Ascending aorta (tissue), 2 donors: ENCODE measurements around the gene AARS2. TPM values are rescaled to one million over a fixed set of nuclear protein-coding genes. Genes with fewer than 3 reads are reported as not detected.

Experiments used
- DNase-seq, 2 donors: peaks; one replicate each; pipeline ENCODE4 v3.0.0-alpha.2; 2019; ENCODE audit warnings: low spot score in 2 of 2
- H3K27ac ChIP-seq, 2 donors: fragments of 200-600 bp; sonication (generic); one replicate each; pipeline ENCODE4 v1.5.1; 2016 to 2017; ENCODE audit warnings: mild to moderate bottlenecking in 1 of 2
- H3K27me3 ChIP-seq: fragments of 200-600 bp; sonication (generic); one replicate; pipeline ENCODE4 v1.5.1; 2017
- H3K36me3 ChIP-seq, 2 donors: fragments of 200-600 bp; sonication (generic); one replicate each; pipeline ENCODE4 v1.5.1; 2016
- H3K4me1 ChIP-seq, 2 donors: fragments of 200-600 bp; sonication (generic); one replicate each; pipeline ENCODE4 v1.5.1; 2016 to 2017; ENCODE audit warnings: mild to moderate bottlenecking in 1 of 2
- H3K4me3 ChIP-seq, 2 donors: fragments of 200-600 bp; sonication (generic); one replicate each; pipeline ENCODE4 v1.5.1; 2016 to 2017; ENCODE audit warnings: mild to moderate bottlenecking in 1 of 2
- H3K9me3 ChIP-seq, 2 donors: fragments of 200-600 bp; sonication (generic); one replicate each; pipeline ENCODE4 v1.5.1; 2016
- intact Hi-C: fragments of 100-400 bp; cut with DNase I; formaldehyde crosslinking; loops from one replicate; pipeline ENCODE4 v1.15.1; 2023
- total RNA-seq: library from RNA; depleted of rRNA; stranded (reverse); fragments of >200 nt; gene quantifications from one replicate; pipeline ENCODE4 v1.1.0, GENCODE V29; 2016
- TF ChIP-seq, protein P1 (sequence below), 3 experiments: fragments of 200-600 bp in 2 of 3; fragments of 450-650 bp in 1 of 3; sonication (generic) in 2 of 3; IDR thresholded peaks; one replicate each; pipeline ENCODE4 v1.5.1; 2016 to 2019; ENCODE audit warnings: antibody characterized with exemption in 3 of 3, mild to moderate bottlenecking in 1 of 3, moderate library complexity in 1 of 3

Gene AARS2
- total RNA-seq, 1 donor from 2014 or later, result 4.5 TPM

- Histone ChIP-seq H3K27me3 (peaks cover 2% of the 10 kb centered on the region), H3K4me1 (peaks cover 15 to 29% of the 10 kb centered on the region in 2 donors), H3K36me3 (peaks cover 0 to under 1% of the 10 kb centered on the region in 2 donors), H3K9me3 (no peaks in the 10 kb centered on the region), H3K4me3 (peak within 1 kb of the TSS; percentile 69 to 73), H3K27ac (peak within 1 kb of the TSS; percentile 72 to 77)
- intact Hi-C loops, result loop anchor here (1.0 to 5.0 kb wide), 5 partner anchors 28 to 192 kb away; partner anchors contain the start of genes AARS2, CDC5L, MRPL14 and TMEM63B
- TF ChIP-seq, protein P1, sequence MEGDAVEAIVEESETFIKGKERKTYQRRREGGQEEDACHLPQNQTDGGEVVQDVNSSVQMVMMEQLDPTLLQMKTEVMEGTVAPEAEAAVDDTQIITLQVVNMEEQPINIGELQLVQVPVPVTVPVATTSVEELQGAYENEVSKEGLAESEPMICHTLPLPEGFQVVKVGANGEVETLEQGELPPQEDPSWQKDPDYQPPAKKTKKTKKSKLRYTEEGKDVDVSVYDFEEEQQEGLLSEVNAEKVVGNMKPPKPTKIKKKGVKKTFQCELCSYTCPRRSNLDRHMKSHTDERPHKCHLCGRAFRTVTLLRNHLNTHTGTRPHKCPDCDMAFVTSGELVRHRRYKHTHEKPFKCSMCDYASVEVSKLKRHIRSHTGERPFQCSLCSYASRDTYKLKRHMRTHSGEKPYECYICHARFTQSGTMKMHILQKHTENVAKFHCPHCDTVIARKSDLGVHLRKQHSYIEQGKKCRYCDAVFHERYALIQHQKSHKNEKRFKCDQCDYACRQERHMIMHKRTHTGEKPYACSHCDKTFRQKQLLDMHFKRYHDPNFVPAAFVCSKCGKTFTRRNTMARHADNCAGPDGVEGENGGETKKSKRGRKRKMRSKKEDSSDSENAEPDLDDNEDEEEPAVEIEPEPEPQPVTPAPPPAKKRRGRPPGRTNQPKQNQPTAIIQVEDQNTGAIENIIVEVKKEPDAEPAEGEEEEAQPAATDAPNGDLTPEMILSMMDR (IDR thresholded peaks at IDR 0.05), result peak in 1 of 3 experiments; percentile 26
- peak; percentile 88 to 98 for DNase-seq
These were observed 48.0 kb downstream of the AARS2 start, which contains the start of gene NFKBIE for GRCh38 chr6:44265007-44265721. TSS of gene NFKBIE (minus strand) at chr6:44265551. CDS start at chr6:44265346, 205 bp downstream.

GRCh38 chr6:44264154-44265006, 48.8 kb downstream of the AARS2 start:
- Histone ChIP-seq H3K36me3 (peaks cover 0 to 3% of the 10 kb centered on the region in 2 donors), H3K4me3 (peak overlapping the region; percentile 69 to 73), H3K27me3 (no peaks in the 10 kb centered on the region), H3K9me3 (no peaks in the 10 kb centered on the region), H3K4me1 (peaks cover 15 to 29% of the 10 kb centered on the region in 2 donors), H3K27ac (peak overlapping the region; percentile 72 to 77)
- peak in 1 of 2 donors; percentile 72 for DNase-seq
- TF ChIP-seq, protein P1 (IDR thresholded peaks at IDR 0.05), result no peak
- intact Hi-C loops, result loop anchor here (1.0 to 5.0 kb wide), 5 partner anchors 27 to 193 kb away; partner anchors contain the start of genes AARS2, CDC5L, MRPL14 and TMEM63B

GRCh38 chr6:44263354-44264100, 49.6 kb downstream of the AARS2 start:
- no peak for DNase-seq
- Histone ChIP-seq H3K4me3 (peak overlapping the region; percentile 69 to 73), H3K36me3 (peaks cover 0 to 3% of the 10 kb centered on the region in 2 donors), H3K27me3 (no peaks in the 10 kb centered on the region), H3K27ac (no peak overlapping the region), H3K4me1 (peaks cover 15 to 29% of the 10 kb centered on the region in 2 donors), H3K9me3 (no peaks in the 10 kb centered on the region)
- TF ChIP-seq, protein P1 (IDR thresholded peaks at IDR 0.05), result no peak
- intact Hi-C loops, result no loop called here

DNA sequence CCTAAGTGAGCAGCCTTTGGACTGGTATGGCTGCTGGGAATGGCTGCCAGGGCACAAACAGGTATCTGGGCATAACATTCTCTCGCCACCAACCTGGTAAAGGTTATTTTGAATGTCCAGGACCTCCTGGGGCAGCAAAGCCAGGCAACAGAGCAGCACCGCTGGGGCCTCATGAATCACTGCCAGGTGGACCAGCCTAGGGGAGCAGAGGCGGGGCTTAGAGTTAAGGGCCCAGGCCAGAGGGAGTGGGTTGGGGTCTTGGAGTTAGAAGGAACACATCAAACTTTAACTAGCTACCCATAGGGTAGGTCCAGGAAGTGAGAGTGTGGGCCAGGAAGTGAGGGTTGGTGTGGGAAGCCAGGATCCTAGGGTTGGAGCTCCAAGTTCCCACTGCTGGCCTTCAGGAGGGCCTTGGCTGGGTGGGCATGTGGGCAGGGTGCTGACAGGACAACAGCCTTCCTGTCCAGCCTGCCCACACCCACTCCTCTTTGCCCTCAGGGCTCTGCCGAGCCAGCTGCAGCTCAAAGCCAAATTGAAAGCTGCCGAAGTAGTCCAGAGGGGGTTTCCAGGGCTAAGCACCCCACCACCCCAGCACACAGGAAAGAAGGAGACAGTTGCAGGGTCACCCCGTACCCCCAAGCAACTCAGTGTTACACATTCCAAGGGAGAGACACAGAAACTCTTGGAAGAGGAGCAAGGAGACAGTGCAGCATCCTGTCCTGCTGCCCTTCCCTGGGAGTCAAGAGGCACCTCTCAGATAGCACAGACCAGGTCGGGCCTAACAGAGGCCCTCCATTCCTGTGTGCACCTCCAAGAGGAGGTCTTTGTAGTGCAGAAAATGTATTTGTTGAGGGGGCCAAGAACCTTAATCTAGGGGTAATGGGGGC, 50.4 kb downstream of the AARS2 start:
- Histone ChIP-seq H3K9me3 (no peaks in the 10 kb centered on the region), H3K4me3 (peak overlapping the region in 1 of 2 donors; percentile 73), H3K4me1 (peaks cover 15 to 29% of the 10 kb centered on the region in 2 donors), H3K27me3 (no peaks in the 10 kb centered on the region), H3K27ac (no peak overlapping the region), H3K36me3 (peaks cover 0 to 3% of the 10 kb centered on the region in 2 donors)
- TF ChIP-seq, protein P1 (IDR thresholded peaks at IDR 0.05), result no peak
- intact Hi-C loops, result no loop called here
- DNase-seq, result no peak
